Measurements from ENCODE around the gene CNTF.

DNA sequence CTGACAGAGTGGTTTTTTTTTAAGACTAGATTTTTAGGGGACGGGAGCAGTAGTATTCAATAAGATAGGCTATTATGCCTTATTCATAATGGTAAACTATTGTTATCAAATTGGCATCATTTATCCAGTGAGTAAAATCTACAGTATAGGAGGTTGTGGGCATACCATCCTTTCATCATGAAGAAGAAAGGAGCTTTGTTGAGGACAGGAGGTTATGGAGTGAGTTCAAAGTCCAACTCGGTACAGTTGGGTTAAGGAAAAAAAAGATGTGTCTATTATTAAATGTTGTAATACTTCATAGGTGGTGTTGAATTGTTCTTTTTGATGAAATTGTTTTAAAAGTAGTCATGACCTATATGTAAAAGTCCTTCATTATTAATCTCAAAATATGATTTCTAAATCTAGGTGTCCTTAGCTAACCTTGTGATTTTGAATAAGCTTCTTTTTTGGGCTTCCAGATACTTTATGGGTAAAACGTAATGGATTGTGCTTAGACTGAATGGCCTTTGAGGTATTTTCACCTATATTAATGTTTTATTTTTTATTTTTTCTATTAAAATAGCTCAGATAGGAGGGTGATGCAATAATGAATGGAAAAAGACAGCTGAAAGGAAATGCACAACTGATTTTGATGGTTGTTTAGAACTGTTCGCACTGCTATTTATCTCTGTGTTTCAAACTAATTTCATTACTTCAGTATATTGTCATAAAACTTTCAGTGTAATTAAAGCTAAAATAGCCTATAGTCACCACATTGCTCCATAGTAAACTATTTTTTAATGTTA lies 15.3 kb upstream of the CNTF start:
- TF ChIP-seq, protein P1, sequence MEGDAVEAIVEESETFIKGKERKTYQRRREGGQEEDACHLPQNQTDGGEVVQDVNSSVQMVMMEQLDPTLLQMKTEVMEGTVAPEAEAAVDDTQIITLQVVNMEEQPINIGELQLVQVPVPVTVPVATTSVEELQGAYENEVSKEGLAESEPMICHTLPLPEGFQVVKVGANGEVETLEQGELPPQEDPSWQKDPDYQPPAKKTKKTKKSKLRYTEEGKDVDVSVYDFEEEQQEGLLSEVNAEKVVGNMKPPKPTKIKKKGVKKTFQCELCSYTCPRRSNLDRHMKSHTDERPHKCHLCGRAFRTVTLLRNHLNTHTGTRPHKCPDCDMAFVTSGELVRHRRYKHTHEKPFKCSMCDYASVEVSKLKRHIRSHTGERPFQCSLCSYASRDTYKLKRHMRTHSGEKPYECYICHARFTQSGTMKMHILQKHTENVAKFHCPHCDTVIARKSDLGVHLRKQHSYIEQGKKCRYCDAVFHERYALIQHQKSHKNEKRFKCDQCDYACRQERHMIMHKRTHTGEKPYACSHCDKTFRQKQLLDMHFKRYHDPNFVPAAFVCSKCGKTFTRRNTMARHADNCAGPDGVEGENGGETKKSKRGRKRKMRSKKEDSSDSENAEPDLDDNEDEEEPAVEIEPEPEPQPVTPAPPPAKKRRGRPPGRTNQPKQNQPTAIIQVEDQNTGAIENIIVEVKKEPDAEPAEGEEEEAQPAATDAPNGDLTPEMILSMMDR (conservative IDR thresholded peaks at IDR 0.05; ENCODE audit: low read depth in 2 of 2), result no peak
- TF ChIP-seq, protein P2, sequence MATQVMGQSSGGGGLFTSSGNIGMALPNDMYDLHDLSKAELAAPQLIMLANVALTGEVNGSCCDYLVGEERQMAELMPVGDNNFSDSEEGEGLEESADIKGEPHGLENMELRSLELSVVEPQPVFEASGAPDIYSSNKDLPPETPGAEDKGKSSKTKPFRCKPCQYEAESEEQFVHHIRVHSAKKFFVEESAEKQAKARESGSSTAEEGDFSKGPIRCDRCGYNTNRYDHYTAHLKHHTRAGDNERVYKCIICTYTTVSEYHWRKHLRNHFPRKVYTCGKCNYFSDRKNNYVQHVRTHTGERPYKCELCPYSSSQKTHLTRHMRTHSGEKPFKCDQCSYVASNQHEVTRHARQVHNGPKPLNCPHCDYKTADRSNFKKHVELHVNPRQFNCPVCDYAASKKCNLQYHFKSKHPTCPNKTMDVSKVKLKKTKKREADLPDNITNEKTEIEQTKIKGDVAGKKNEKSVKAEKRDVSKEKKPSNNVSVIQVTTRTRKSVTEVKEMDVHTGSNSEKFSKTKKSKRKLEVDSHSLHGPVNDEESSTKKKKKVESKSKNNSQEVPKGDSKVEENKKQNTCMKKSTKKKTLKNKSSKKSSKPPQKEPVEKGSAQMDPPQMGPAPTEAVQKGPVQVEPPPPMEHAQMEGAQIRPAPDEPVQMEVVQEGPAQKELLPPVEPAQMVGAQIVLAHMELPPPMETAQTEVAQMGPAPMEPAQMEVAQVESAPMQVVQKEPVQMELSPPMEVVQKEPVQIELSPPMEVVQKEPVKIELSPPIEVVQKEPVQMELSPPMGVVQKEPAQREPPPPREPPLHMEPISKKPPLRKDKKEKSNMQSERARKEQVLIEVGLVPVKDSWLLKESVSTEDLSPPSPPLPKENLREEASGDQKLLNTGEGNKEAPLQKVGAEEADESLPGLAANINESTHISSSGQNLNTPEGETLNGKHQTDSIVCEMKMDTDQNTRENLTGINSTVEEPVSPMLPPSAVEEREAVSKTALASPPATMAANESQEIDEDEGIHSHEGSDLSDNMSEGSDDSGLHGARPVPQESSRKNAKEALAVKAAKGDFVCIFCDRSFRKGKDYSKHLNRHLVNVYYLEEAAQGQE (IDR thresholded peaks at IDR 0.05; ENCODE audit: unreplicated experiment), result no peak
- no peak for TF ChIP-seq EZH2phosphoT487 (IDR thresholded peaks at IDR 0.05; ENCODE audit: unreplicated experiment)
- TF ChIP-seq EZH2 (IDR thresholded peaks at IDR 0.05; ENCODE audit: low read depth, unreplicated experiment), result no peak
- TF ChIP-seq POLR2AphosphoS5 (IDR thresholded peaks at IDR 0.05; ENCODE audit: low read depth), result no peak
- TF ChIP-seq JUNB (IDR thresholded peaks at IDR 0.05; ENCODE audit: unreplicated experiment), result no peak

Measured in GM23338 (cell line).